GM12878 (cell line): ENCODE results near the gene TAS2R41.

Experiments used
- ESRRA ChIP-seq: IDR thresholded peaks from 2 replicates; pipeline ENCODE4 v1.6.1; 2012; ENCODE audit warnings: mild to moderate bottlenecking, low read length, improper control_type of control experiment
- MAX ChIP-seq: IDR thresholded peaks from 2 replicates; pipeline ENCODE4 v1.6.1; 2012; ENCODE audit warnings: low read depth, low read length, improper control_type of control experiment
- MEF2B ChIP-seq: fragments of 450-650 bp; IDR thresholded peaks from 2 replicates; pipeline ENCODE4 v1.6.1; 2018; ENCODE audit warnings: mild to moderate bottlenecking, moderate library complexity; ENCODE audit not compliant: partially characterized antibody, poor library complexity, severe bottlenecking
- POLR2A ChIP-seq: IDR thresholded peaks from 2 replicates; pipeline ENCODE4 v1.6.1; 2011; ENCODE audit warnings: low read depth, mild to moderate bottlenecking, low read length
- TAF1 ChIP-seq: IDR thresholded peaks from 2 replicates; pipeline ENCODE4 v1.6.1; 2011; ENCODE audit warnings: mild to moderate bottlenecking, low read depth, low read length, borderline replicate concordance

GRCh38 chr7:143463957-143464356, 13.7 kb upstream of the TAS2R41 start:
- TF ChIP-seq POLR2A = no peak
- TF ChIP-seq MEF2B = no peak
- no peak for TF ChIP-seq MAX
- no peak for TF ChIP-seq ESRRA
- no peak for TF ChIP-seq TAF1
